ENCODE results near the gene SGMS2.

SGMS2 gene

GRCh38 chr4:107870236-107870635 is 45.5 kb downstream of the SGMS2 start:
- Mint-ChIP-seq H3K9me3 (no peaks in the 10 kb centered on the region), H3K27ac (no peak overlapping the region), H3K4me3 (no peak overlapping the region), H3K4me1 (ENCODE audit: low read depth) (no peaks in the 10 kb centered on the region), H3K27me3 (ENCODE audit: low read depth) (peaks cover 6% of the 10 kb centered on the region), H3K36me3 (ENCODE audit: low read depth) (no peaks in the 10 kb centered on the region)

GRCh38 chr4:107870916-107871786 is 46.4 kb downstream of the SGMS2 start:
- peaks cover 9% of the 10 kb centered on the region for H3K27me3 Mint-ChIP-seq (ENCODE audit: low read depth)
- no peaks in the 10 kb centered on the region for H3K36me3 Mint-ChIP-seq (ENCODE audit: low read depth)
- no peak overlapping the region for H3K4me3 Mint-ChIP-seq
- H3K27ac Mint-ChIP-seq = no peak overlapping the region
- no peaks in the 10 kb centered on the region for H3K9me3 Mint-ChIP-seq
- no peaks in the 10 kb centered on the region for H3K4me1 Mint-ChIP-seq (ENCODE audit: low read depth)

GRCh38 chr4:107874024-107874423 is 49.3 kb downstream of the SGMS2 start:
- Mint-ChIP-seq H3K36me3 (ENCODE audit: low read depth) (no peaks in the 10 kb centered on the region), H3K4me3 (no peak overlapping the region), H3K27me3 (ENCODE audit: low read depth) (peaks cover 9% of the 10 kb centered on the region), H3K27ac (no peak overlapping the region), H3K4me1 (ENCODE audit: low read depth) (no peaks in the 10 kb centered on the region), H3K9me3 (no peaks in the 10 kb centered on the region)

- Mint-ChIP-seq H3K4me1 (ENCODE audit: low read depth) (no peaks in the 10 kb centered on the region), H3K27me3 (ENCODE audit: low read depth) (peaks cover 6% of the 10 kb centered on the region), H3K27ac (no peak overlapping the region), H3K9me3 (no peaks in the 10 kb centered on the region), H3K36me3 (ENCODE audit: low read depth) (no peaks in the 10 kb centered on the region), H3K4me3 (no peak overlapping the region)
Observed at GRCh38 chr4:107876099-107876498, 51.4 kb downstream of the SGMS2 start.

- no peak overlapping the region for H3K4me3 Mint-ChIP-seq
- H3K36me3 Mint-ChIP-seq (ENCODE audit: low read depth) = no peaks in the 10 kb centered on the region
- peaks cover 12% of the 10 kb centered on the region for H3K27me3 Mint-ChIP-seq (ENCODE audit: low read depth)
- no peak overlapping the region for H3K27ac Mint-ChIP-seq
- H3K4me1 Mint-ChIP-seq (ENCODE audit: low read depth) = no peaks in the 10 kb centered on the region
- H3K9me3 Mint-ChIP-seq = no peaks in the 10 kb centered on the region
Observed at GRCh38 chr4:107877361-107877760, 52.6 kb downstream of the SGMS2 start.

GRCh38 chr4:107885865-107886264 is 61.1 kb downstream of the SGMS2 start:
- H3K4me1 Mint-ChIP-seq (ENCODE audit: low read depth) = no peaks in the 10 kb centered on the region

GRCh38 chr4:107888237-107888636 is 63.5 kb downstream of the SGMS2 start:
- no peaks in the 10 kb centered on the region for H3K36me3 Mint-ChIP-seq (ENCODE audit: low read depth)
- H3K4me3 Mint-ChIP-seq = no peak overlapping the region
- H3K9me3 Mint-ChIP-seq = peaks cover 11% of the 10 kb centered on the region
- H3K27me3 Mint-ChIP-seq (ENCODE audit: low read depth) = no peaks in the 10 kb centered on the region
- H3K4me1 Mint-ChIP-seq (ENCODE audit: low read depth) = no peaks in the 10 kb centered on the region
- H3K27ac Mint-ChIP-seq = no peak overlapping the region

More at GRCh38 chr4:107885865-107886264, 61.1 kb downstream of the SGMS2 start:
- Mint-ChIP-seq H3K27ac (no peak overlapping the region), H3K4me3 (no peak overlapping the region), H3K27me3 (ENCODE audit: low read depth) (peaks cover 8% of the 10 kb centered on the region), H3K36me3 (ENCODE audit: low read depth) (no peaks in the 10 kb centered on the region), H3K9me3 (peaks cover 11% of the 10 kb centered on the region)

GRCh38 chr4:107890779-107891178 is 66.0 kb downstream of the SGMS2 start:
- Mint-ChIP-seq H3K36me3 (ENCODE audit: low read depth) (no peaks in the 10 kb centered on the region), H3K27ac (no peak overlapping the region), H3K4me1 (ENCODE audit: low read depth) (no peaks in the 10 kb centered on the region), H3K4me3 (no peak overlapping the region), H3K27me3 (ENCODE audit: low read depth) (no peaks in the 10 kb centered on the region), H3K9me3 (peaks cover 11% of the 10 kb centered on the region)

- no peaks in the 10 kb centered on the region for H3K27me3 Mint-ChIP-seq (ENCODE audit: low read depth)
- H3K27ac Mint-ChIP-seq = no peak overlapping the region
- no peaks in the 10 kb centered on the region for H3K4me1 Mint-ChIP-seq (ENCODE audit: low read depth)
- peaks cover 11% of the 10 kb centered on the region for H3K9me3 Mint-ChIP-seq
- no peak overlapping the region for H3K4me3 Mint-ChIP-seq
- H3K36me3 Mint-ChIP-seq (ENCODE audit: low read depth) = no peaks in the 10 kb centered on the region
Observed at GRCh38 chr4:107891299-107891698, 66.6 kb downstream of the SGMS2 start.

GRCh38 chr4:107893171-107894137 is 68.7 kb downstream of the SGMS2 start:
- H3K36me3 Mint-ChIP-seq (ENCODE audit: low read depth) = no peaks in the 10 kb centered on the region
- H3K27ac Mint-ChIP-seq = no peak overlapping the region
- H3K4me3 Mint-ChIP-seq = no peak overlapping the region
- peaks cover 8% of the 10 kb centered on the region for H3K9me3 Mint-ChIP-seq
- no peaks in the 10 kb centered on the region for H3K4me1 Mint-ChIP-seq (ENCODE audit: low read depth)
- H3K27me3 Mint-ChIP-seq (ENCODE audit: low read depth) = peaks cover 5% of the 10 kb centered on the region

GRCh38 chr4:107894138-107894603 is 69.4 kb downstream of the SGMS2 start:
- Mint-ChIP-seq H3K4me3 (no peak overlapping the region), H3K27me3 (ENCODE audit: low read depth) (peaks cover 8% of the 10 kb centered on the region), H3K27ac (no peak overlapping the region), H3K9me3 (peaks cover 8% of the 10 kb centered on the region), H3K4me1 (ENCODE audit: low read depth) (no peaks in the 10 kb centered on the region), H3K36me3 (ENCODE audit: low read depth) (no peaks in the 10 kb centered on the region)

GRCh38 chr4:107896158-107896645 is 71.5 kb downstream of the SGMS2 start:
- no peaks in the 10 kb centered on the region for H3K4me1 Mint-ChIP-seq (ENCODE audit: low read depth)

GRCh38 chr4:107896646-107897045 is 71.9 kb downstream of the SGMS2 start:
- H3K27ac Mint-ChIP-seq = no peak overlapping the region
- H3K4me1 Mint-ChIP-seq (ENCODE audit: low read depth) = no peaks in the 10 kb centered on the region
- H3K27me3 Mint-ChIP-seq (ENCODE audit: low read depth) = peaks cover 23% of the 10 kb centered on the region
- no peaks in the 10 kb centered on the region for H3K9me3 Mint-ChIP-seq
- no peak overlapping the region for H3K4me3 Mint-ChIP-seq
- no peaks in the 10 kb centered on the region for H3K36me3 Mint-ChIP-seq (ENCODE audit: low read depth)

More at GRCh38 chr4:107896158-107896645, 71.5 kb downstream of the SGMS2 start:
- Mint-ChIP-seq H3K36me3 (ENCODE audit: low read depth) (no peaks in the 10 kb centered on the region), H3K4me3 (no peak overlapping the region), H3K27me3 (ENCODE audit: low read depth) (peaks cover 19% of the 10 kb centered on the region), H3K9me3 (no peaks in the 10 kb centered on the region), H3K27ac (peak overlapping the region; percentile 29)

GRCh38 chr4:107897823-107898222 is 73.1 kb downstream of the SGMS2 start:
- no peaks in the 10 kb centered on the region for H3K36me3 Mint-ChIP-seq (ENCODE audit: low read depth)
- no peak overlapping the region for H3K27ac Mint-ChIP-seq
- no peaks in the 10 kb centered on the region for H3K9me3 Mint-ChIP-seq
- H3K4me1 Mint-ChIP-seq (ENCODE audit: low read depth) = no peaks in the 10 kb centered on the region
- no peak overlapping the region for H3K4me3 Mint-ChIP-seq
- H3K27me3 Mint-ChIP-seq (ENCODE audit: low read depth) = peaks cover 24% of the 10 kb centered on the region
